ENCODE results near the gene BCAR1.

BCAR1 gene

DNA sequence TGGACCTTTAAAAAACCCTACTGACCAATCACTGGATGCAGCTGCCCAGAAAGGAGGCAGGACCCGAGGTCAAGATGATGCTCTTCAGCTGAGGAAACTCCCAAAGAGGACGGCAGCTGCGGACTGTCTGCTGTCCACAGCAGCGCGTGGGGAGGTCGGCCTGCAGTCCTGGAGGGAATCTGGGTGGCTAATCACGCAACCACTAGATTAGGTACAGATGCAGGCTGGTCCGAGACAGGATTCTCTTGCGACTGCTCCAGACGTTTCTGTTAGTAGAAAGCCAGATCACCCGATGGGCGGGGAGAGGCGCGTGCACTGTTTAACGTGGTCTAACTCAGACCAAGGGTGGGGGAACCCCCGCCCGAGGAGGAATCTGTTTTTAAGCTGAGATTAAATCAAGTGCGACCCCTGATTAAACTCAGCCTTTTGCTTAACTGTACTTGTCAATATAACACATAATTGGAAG, 53.3 kb downstream of the BCAR1 start:
- no peak for DNase-seq

DNA sequence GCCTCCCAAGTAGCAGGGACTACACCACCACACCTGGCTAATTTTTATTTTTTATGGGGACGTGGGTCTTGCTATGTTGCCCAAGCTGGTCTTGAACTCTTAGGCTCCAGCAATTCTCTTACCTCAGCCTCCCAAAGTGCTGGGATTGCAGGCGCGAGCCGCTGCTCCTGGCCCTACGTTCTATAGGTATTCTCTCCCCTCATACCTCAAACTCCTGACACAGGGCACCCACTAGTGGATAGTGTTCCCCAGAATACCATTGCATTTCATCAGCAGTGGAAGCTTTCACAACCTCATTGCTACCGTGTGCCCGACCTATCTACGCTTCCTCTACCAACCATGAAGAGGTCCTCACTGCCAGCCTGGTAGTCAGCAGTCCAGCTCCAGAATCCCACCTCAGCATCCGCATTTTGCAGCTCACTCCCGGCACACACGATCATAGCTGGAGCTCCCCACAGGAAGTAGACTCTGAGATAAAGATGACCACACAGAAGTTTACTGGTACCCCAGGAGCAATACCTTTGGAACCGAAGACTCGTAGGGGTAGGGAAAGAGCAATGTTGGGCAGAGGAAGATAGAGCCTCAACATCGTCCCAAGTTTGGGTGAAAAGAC, 53.8 kb downstream of the BCAR1 start:
- no peak for DNase-seq

GRCh38 chr16:75196836-75197235, 54.6 kb downstream of the BCAR1 start:
- DNase-seq, result no peak

GRCh38 chr16:75195811-75196790, 55.3 kb downstream of the BCAR1 start:
- no peak for DNase-seq

GRCh38 chr16:75193730-75194444, 57.5 kb downstream of the BCAR1 start:
- no peak for DNase-seq

DNA sequence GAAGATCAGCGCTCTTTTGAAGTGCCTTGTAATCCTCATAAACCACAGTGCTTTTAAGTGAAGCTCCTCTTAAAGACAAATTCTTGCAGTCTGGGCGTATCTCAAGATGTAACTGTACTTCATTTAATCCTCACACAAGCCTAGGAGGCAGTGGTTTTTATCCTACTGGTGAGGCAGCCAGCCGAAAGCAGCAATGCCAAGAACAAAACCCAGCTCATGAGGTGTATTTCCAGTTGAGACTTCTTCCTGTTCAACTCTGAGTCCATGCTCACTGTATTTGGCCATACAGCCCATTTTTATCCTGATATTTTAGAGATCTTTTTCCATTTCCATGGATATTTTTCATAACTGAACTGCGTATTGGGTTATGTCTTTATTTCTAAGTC, 58.2 kb downstream of the BCAR1 start:
- no peak for DNase-seq

DNA sequence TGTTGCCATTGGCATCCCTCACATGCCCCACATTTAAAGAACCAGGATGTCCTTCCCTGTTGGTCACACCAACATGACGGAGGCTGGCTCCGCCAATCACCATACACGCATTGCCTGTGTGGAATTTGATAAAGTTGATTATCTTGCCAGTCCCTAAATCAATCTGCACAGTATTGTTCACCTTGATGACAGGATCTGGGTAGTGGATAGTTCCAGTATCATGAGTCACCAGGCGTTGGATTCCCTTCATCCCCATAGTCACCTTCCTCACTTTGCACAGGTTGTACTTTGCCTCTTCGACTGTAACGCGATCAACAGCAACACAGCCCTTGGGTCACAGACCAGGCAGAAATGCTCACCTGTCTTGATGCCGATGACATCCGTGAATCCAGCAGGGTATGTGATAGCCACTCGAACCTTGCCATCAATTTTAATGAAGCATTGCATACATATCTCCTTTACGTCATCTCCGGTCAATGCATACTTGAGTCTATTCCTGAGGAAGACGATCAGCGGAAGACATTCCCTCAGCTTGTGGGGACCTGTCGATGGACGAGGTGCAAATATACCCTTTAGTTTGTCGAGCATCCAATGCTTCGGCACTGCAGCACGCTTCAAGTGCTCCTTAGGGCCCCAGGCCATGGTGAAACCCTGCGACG, 58.7 kb downstream of the BCAR1 start:
- no peak for DNase-seq

DNA sequence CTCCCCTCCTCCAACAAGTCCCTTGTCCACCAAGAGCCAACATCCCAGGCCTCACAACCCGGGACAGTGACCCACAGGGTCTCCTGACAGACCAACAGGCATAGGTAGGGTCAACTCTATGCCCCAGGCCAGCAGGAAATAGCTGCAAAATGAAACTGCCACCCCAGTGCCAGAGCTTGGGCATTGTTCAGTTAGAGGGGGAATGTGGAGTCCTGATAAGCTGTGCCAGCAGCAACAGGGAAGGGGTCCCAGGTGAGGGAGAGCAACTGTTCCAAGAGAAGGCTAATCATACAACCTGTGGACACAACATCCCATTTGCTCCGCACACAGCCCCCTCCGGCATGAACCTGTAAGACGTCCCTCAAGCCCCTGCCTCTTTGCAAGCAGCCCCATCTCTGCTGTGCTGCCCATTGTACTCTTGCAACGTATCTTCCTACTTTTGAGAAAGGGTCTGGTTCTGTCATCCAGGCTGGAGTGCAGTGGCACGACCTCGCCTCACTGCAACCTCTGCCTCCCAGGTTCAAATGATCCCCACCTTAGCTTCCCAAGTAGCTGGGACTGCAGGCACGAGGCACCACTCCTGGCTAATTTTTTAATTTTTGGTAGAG, 61.7 kb downstream of the BCAR1 start:
- no peak for DNase-seq

DNA sequence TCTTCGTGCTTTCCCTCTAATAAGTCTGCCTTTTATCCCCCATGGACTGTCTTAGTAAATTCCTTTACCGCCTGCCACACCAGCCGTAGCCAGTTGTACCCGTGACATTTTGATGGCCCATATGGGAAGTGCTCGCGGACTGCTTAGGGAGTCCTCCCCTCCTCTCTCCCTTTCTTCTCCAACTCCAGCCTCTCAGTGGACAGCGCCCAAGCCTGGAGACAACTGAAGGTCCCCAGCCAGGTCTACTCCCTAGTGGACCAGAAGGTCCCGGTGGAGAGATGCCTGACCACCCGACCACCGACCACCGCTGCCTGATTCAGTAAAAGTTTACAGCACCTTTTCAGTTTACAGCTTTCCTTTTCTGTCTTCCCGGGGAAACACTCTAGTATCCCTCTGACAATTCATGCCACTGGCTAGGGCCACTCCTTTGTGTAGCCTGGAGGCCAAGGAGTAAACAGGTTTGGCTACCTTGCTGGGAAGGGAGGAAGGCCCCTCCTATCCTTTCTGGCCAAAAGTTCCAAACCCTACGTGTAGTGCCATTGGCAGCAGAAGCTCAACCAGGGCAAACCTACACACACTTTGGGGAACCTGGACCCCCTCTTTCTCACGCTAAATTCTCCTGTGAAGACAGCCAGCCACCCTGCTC, 62.5 kb downstream of the BCAR1 start:
- DNase-seq, result no peak

DNA sequence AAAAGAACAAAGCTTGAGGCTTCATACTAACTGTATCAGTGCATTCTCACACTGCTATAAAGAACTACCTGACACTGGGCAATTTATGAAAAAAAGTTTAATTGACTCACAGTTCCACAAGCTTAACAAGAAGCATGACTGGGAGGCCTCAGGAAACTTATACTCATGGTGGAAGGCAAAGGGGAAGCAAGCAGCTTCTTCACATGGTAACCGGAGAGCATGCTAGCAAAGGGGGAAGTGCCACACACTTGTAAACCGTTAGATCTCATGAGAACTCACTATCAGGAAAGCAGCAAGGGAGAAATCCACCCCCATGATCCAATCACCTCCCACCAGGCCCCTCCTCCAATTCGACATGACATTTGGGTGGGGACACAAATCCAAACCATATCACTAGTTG, 69.8 kb downstream of the BCAR1 start:
- DNase-seq, result no peak

DNA sequence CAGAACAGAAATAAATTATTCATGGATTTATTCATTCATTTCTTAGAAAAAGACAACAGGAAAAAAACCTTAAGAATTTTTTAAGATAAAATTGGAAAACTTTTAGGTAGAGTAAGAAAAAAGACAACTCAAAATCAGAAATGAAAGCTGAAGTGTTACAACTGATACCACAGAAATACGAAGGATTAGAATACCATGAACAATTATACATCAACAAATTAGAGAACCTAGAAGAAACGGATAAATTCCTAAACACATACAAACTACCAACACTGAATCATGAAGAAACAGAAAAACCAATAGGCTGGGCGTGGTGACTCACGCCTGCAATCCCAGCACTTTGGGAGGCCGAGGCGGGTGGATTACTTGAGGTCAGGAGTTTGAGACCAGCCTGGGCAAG, 72.2 kb downstream of the BCAR1 start:
- no peak for DNase-seq
